HepG2 (cell line): ENCODE measurements around the gene SLC13A2. TPM values are rescaled to one million over a fixed set of nuclear protein-coding genes. Genes with fewer than 3 reads are reported as not detected.
"Not testable (repeated sequence)": the region's sequence is repeated elsewhere in the genome, so short reads cannot be mapped to it uniquely, and the experiment has no call there.

ENCODE experiments used
- ATAC-seq: fragments of 200-7000 bp; cut with Tn5 transposase; 3 replicates; pipeline ENCODE4 v1.9.1; 2020; ENCODE audit warnings: mild to moderate bottlenecking, moderate library complexity
- BruUV-seq: library from RNA; stranded (reverse); fragments of 400-500 nt; replicated peaks from 2 replicates; lab custom pipeline; 2021; lab: Mats Ljungman, UMichigan
- CTCF ChIA-PET: fragments of 300-600 bp; formaldehyde crosslinking; extraction: SDS; loops from one replicate; lab custom pipeline; 2021; ENCODE audit warnings: low total read pairs, inconsistent platforms, low intra/inter-chr PET ratio; lab: Yijun Ruan, JAX
- POLR2A ChIA-PET: fragments of 350-600 bp; sonication (Branson Sonifier 250); formaldehyde crosslinking; loops from one replicate; lab custom pipeline; 2020; ENCODE audit warnings: antibody characterized with exemption, inconsistent platforms; lab: Yijun Ruan, JAX
- DNase-seq: peaks from one replicate; pipeline ENCODE4 v3.0.0-alpha.2; 2015; ENCODE audit warnings: low spot score
- FAIRE-seq: peaks from 3 replicates; lab custom pipeline; 2011; peaks lifted over from hg19 to GRCh38; lab: Jason Lieb, UNC
- H2AFZ ChIP-seq: one replicate; pipeline ENCODE4 v1.6.1; 2011; ENCODE audit warnings: low read length, inconsistent platforms
- H3K27ac ChIP-seq: fragments of 300-600 bp; 3 replicates; pipeline ENCODE4 v1.8.0; 2011; ENCODE audit warnings: mixed run types, mild to moderate bottlenecking, mixed read lengths, low read length, inconsistent platforms; ENCODE audit not compliant: insufficient read depth; ENCODE audit errors: extremely low read length
- H3K27me3 ChIP-seq, 2 experiments: fragments of 200-600 bp in 1 of 2; 2 replicates in 1 of 2; 3 replicates in 1 of 2; pipeline versions ENCODE4 v1.6.0 to v1.8.0; 2011; ENCODE audit warnings: low read length in 2 of 2, mild to moderate bottlenecking in 2 of 2, moderate library complexity in 2 of 2, inconsistent platforms in 1 of 2; ENCODE audit not compliant: insufficient read depth in 2 of 2, control insufficient read depth in 1 of 2
- H3K36me3 ChIP-seq, 2 experiments: fragments of 200-600 bp in 1 of 2; replicated peaks in 1 of 2; 2 replicates in 1 of 2; 3 replicates in 1 of 2; pipeline versions ENCODE4 v1.5.1 to v1.8.0; 2011; ENCODE audit warnings: low read length in 2 of 2, inconsistent platforms in 1 of 2; ENCODE audit not compliant: insufficient read depth in 2 of 2, control insufficient read depth in 1 of 2
- H3K4me1 ChIP-seq: 2 replicates; pipeline ENCODE4 v1.5.1; 2012; ENCODE audit warnings: low read length, inconsistent platforms; ENCODE audit not compliant: insufficient read depth
- H3K4me2 ChIP-seq: 2 replicates; pipeline ENCODE4 v1.6.0; 2011; ENCODE audit warnings: low read depth, low read length, inconsistent platforms
- H3K4me3 ChIP-seq, 3 experiments: fragments of 200-600 bp in 1 of 3; sonication (generic), shearing (Covaris generic) in 1 of 3; replicated peaks in 1 of 3; 2 replicates each; pipeline ENCODE4 v1.5.1; 2011 to 2016; ENCODE audit warnings: low read length in 3 of 3, inconsistent platforms in 2 of 3, low read depth in 2 of 3, mild to moderate bottlenecking in 2 of 3, control low read depth in 1 of 3, mixed read lengths in 1 of 3; ENCODE audit not compliant: insufficient read depth in 1 of 3
- H3K79me2 ChIP-seq: one replicate; pipeline ENCODE4 v1.6.1; 2011; ENCODE audit warnings: low read length, inconsistent platforms; ENCODE audit not compliant: insufficient read depth
- H3K9ac ChIP-seq: 2 replicates; pipeline ENCODE4 v1.6.0; 2011; ENCODE audit warnings: mild to moderate bottlenecking, low read depth, low read length, inconsistent platforms; ENCODE audit not compliant: insufficient read depth
- H3K9me3 ChIP-seq: 2 replicates; pipeline ENCODE4 v1.5.1; 2012; ENCODE audit warnings: mild to moderate bottlenecking, low read length
- H4K20me1 ChIP-seq: 2 replicates; pipeline ENCODE4 v1.6.0; 2011; ENCODE audit warnings: inconsistent platforms, mild to moderate bottlenecking, low read length, moderate library complexity; ENCODE audit not compliant: insufficient read depth
- RARG ChIP-seq: sonication (generic); formaldehyde crosslinking; IDR thresholded peaks from 2 replicates; pipeline ENCODE4 v1.4.0; 2020; ENCODE audit warnings: low read depth, mild to moderate bottlenecking, missing genetic modification reagents
- ZGPAT ChIP-seq: IDR thresholded peaks from 2 replicates; pipeline ENCODE4 v1.6.1; 2016; ENCODE audit warnings: mild to moderate bottlenecking
- WGBS: methylation state at CpG from one replicate; pipeline ENCODE4 v1.1.6; 2017; ENCODE audit warnings: low lambda C conversion rate; 5-methylcytosine and 5-hydroxymethylcytosine counted together
- in situ Hi-C: cut with HindIII; loops from 2 replicates; pipeline ENCODE4 v1.10.0; 2017; ENCODE audit warnings: low pct_unique_long_range_greater_than_20kb; ENCODE audit not compliant: extremely low pct_ligation_motif_present
- intact Hi-C: fragments of 100-400 bp; cut with micrococcal nuclease; formaldehyde crosslinking; loops from one replicate; pipeline ENCODE4 v1.10.0; 2022; ENCODE audit not compliant: unreplicated experiment
- polyA plus RNA-seq, 8 experiments: library from polyadenylated mRNA; depleted of rRNA in 3 of 8; stranded (reverse) in 7 of 8; unstranded in 1 of 8; fragments of >200 nt; fragmentation: Illumina TruSeq in 4 of 8; extraction: Trizol in 4 of 8; gene quantifications; 2 replicates each; pipeline versions ENCODE4 v1.2.1 to v1.2.3, GENCODE V29; 2011 to 2016; ENCODE audit warnings: low read depth in 4 of 8, missing spikeins in 1 of 8, mixed read lengths in 1 of 8; ENCODE audit not compliant: insufficient read depth in 1 of 8
- total RNA-seq, 5 experiments: library from RNA; depleted of rRNA; stranded (reverse); fragments of >200 nt; fragmentation: Illumina TruSeq; extraction: Trizol; gene quantifications; 2 replicates each; pipeline ENCODE4 v1.2.3, GENCODE V29; 2016; ENCODE audit warnings: low read depth in 1 of 5
- TF ChIP-seq, protein P1 (sequence below): sonication (generic); formaldehyde crosslinking; IDR thresholded peaks from 2 replicates; pipeline ENCODE4 v1.8.0; 2022; ENCODE audit warnings: missing genetic modification reagents, mild to moderate bottlenecking, inconsistent platforms, borderline replicate concordance
- TF ChIP-seq, protein P2 (sequence below): sonication (generic); formaldehyde crosslinking; conservative IDR thresholded peaks from 2 replicates; pipeline ENCODE4 v1.4.0; 2020; ENCODE audit warnings: mild to moderate bottlenecking, missing genetic modification reagents, moderate library complexity

The SLC13A2 gene
- total and polyA plus RNA-seq, 2 of the 13 experiments (the other 11 are each of a cell fraction or from before 2014, with no cell fraction given), result 0.07 TPM; not detected in 1

DNA sequence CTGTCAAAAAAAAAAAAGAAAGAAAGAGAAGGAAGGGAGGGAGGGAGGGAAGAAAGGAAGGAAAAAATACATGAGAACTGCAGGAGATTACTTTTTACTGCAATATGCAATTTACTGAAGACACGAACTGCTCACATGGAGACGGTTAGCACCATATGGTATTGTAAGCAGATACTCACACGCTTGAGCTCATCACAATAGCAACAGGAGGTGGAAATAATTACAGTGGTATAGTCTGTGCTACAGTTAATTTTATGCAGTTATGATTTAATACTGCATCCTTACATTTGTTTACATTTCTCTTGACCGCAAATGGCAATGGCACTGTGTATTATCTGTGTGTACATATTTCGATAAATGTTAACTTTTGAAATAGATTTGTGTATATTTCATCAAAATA, 46.1 kb upstream of the SLC13A2 start:
- Histone ChIP-seq H3K9me3 (no peaks in the 10 kb centered on the region), H3K4me3 (no peak overlapping the region), H3K79me2 (no peaks in the 10 kb centered on the region), H3K27ac (no peak overlapping the region), H3K4me2 (no peak overlapping the region), H3K4me1 (peaks cover 24% of the 10 kb centered on the region), H4K20me1 (no peaks in the 10 kb centered on the region), H3K9ac (no peak overlapping the region), H2AFZ (no peak overlapping the region), H3K27me3 (peaks cover 0 to 3% of the 10 kb centered on the region in 2 experiments; a peak in 2 of 5 replicates), H3K36me3 (no peaks in the 10 kb centered on the region)
- no TSS peak for BruUV-seq
- ATAC-seq, result no peak
- POLR2A ChIA-PET, result interaction anchor here (0.7 kb wide), 1 partner anchor 44 kb away, joined by 3 read pairs; no protein-coding TSS in a partner anchor
- TF ChIP-seq RARG (CRISPR knock-in tag), result no peak
- TF ChIP-seq, protein P1, sequence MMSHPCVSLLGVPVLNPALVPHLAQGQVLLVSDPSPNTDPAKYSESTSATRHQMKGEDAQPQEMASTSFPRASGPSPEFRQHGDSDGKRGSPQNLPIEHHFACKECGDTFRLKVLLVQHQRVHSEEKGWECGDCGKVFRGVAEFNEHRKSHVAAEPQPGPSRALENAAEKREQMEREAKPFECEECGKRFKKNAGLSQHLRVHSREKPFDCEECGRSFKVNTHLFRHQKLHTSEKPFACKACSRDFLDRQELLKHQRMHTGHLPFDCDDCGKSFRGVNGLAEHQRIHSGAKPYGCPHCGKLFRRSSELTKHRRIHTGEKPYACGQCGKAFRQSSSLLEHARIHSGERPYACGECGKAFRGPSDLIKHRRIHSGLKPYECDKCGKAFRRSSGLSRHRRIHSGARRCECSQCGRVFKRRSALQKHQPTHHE (CRISPR knock-in tag), result no peak
- in situ Hi-C loops (no loop called here), intact Hi-C loops (no loop called here)
- CTCF ChIA-PET, result no interaction called here
- no peak for FAIRE-seq
- WGBS, result 81% methylated on average over 5 of the region's 5 CpGs
- DNase-seq, result no peak

- 9% methylated on average over 4 of the region's 4 CpGs for WGBS
- H3K4me3 ChIP-seq, H3K36me3 ChIP-seq, intact Hi-C loops, H2AFZ ChIP-seq, in situ Hi-C loops, FAIRE-seq, H4K20me1 ChIP-seq, H3K9ac ChIP-seq, H3K9me3 ChIP-seq, BruUV-seq, H3K79me2 ChIP-seq, H3K27me3 ChIP-seq, H3K27ac ChIP-seq, H3K4me2 ChIP-seq: not testable (repeated sequence)
- ChIA-PET POLR2A (interaction anchor here (0.7 kb wide), 2 partner anchors 43 to 60 kb away, joined by 3 read pairs; no protein-coding TSS in a partner anchor), CTCF (interaction anchor here (0.8 kb wide), 1 partner anchor 21 kb away, joined by 3 read pairs; no protein-coding TSS in a partner anchor)
- DNase-seq, result peak; percentile 16
- peaks cover 24% of the 10 kb centered on the region for H3K4me1 ChIP-seq
- peak; percentile 17; the same call in 1 of the 3 replicates for ATAC-seq
- TF ChIP-seq ZGPAT (CRISPR knock-in tag), result peak; percentile 44; the same call in 1 of the 2 replicates
- TF ChIP-seq, protein P2, sequence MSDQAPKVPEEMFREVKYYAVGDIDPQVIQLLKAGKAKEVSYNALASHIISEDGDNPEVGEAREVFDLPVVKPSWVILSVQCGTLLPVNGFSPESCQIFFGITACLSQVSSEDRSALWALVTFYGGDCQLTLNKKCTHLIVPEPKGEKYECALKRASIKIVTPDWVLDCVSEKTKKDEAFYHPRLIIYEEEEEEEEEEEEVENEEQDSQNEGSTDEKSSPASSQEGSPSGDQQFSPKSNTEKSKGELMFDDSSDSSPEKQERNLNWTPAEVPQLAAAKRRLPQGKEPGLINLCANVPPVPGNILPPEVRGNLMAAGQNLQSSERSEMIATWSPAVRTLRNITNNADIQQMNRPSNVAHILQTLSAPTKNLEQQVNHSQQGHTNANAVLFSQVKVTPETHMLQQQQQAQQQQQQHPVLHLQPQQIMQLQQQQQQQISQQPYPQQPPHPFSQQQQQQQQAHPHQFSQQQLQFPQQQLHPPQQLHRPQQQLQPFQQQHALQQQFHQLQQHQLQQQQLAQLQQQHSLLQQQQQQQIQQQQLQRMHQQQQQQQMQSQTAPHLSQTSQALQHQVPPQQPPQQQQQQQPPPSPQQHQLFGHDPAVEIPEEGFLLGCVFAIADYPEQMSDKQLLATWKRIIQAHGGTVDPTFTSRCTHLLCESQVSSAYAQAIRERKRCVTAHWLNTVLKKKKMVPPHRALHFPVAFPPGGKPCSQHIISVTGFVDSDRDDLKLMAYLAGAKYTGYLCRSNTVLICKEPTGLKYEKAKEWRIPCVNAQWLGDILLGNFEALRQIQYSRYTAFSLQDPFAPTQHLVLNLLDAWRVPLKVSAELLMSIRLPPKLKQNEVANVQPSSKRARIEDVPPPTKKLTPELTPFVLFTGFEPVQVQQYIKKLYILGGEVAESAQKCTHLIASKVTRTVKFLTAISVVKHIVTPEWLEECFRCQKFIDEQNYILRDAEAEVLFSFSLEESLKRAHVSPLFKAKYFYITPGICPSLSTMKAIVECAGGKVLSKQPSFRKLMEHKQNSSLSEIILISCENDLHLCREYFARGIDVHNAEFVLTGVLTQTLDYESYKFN (CRISPR knock-in tag), result peak; percentile 77
Measured at GRCh38 chr17:28427982-28428381, 45.5 kb upstream of the SLC13A2 start.
